HCT116 (cell line): ENCODE data around the gene ARMC8. TPM values are rescaled to one million over a fixed set of nuclear protein-coding genes. Genes with fewer than 3 reads are reported as not detected.
"Not testable (repeated sequence)": the region's sequence is repeated elsewhere in the genome, so short reads cannot be mapped to it uniquely, and the experiment has no call there.

Experiments used
- ATAC-seq: fragments of 200-7000 bp; cut with Tn5 transposase; 2 replicates; pipeline ENCODE4 v1.9.1; 2020; ENCODE audit warnings: mild to moderate bottlenecking, moderate library complexity
- BruUV-seq: library from RNA; stranded (reverse); fragments of 400-500 nt; replicated peaks from 2 replicates; lab custom pipeline; 2021; lab: Mats Ljungman, UMichigan
- CTCF ChIA-PET: fragments of 300-600 bp; sonication (Branson Sonifier 250); formaldehyde crosslinking; loops from one replicate; lab custom pipeline; 2021; ENCODE audit warnings: antibody characterized with exemption; lab: Charles Lee
- POLR2A ChIA-PET: fragments of 300-600, 350-600 bp; sonication (Branson Sonifier 250); formaldehyde crosslinking; loops from one replicate; lab custom pipeline; 2021; ENCODE audit warnings: antibody characterized with exemption; lab: Charles Lee
- RAD21 ChIA-PET, 2 experiments: fragments of 300-600 bp; sonication (Branson Sonifier 250); formaldehyde crosslinking; loops; one replicate each; lab custom pipeline; 2023; ENCODE audit warnings: low total read pairs in 2 of 2; ENCODE audit not compliant: uncharacterized antibody in 2 of 2, unreplicated experiment in 2 of 2, low non-redundant PET in 1 of 2; lab: Charles Lee
- DNase-seq: peaks from one replicate; pipeline ENCODE4 v3.0.0-alpha.2; 2010; ENCODE audit warnings: low read depth, low spot score
- H2AFZ ChIP-seq: fragments of 200-600 bp; shearing (Covaris generic), sonication (generic); 2 replicates; pipeline ENCODE4 v1.6.1; 2017; ENCODE audit warnings: low read depth, mixed run types, mixed read lengths, antibody characterized with exemption, low read length; ENCODE audit not compliant: poor library complexity, severe bottlenecking
- H3K27ac ChIP-seq: 2 replicates; pipeline ENCODE4 v1.5.1; 2012; ENCODE audit warnings: low read depth, low read length
- H3K27me3 ChIP-seq: fragments of 200-600 bp; sonication (generic); 2 replicates; pipeline ENCODE4 v1.6.1; 2016; ENCODE audit warnings: mixed run types, low read length, mixed read lengths; ENCODE audit not compliant: insufficient read depth
- H3K36me3 ChIP-seq, 2 experiments: fragments of 200-500 bp in 1 of 2; fragments of 200-600 bp in 1 of 2; sonication (Bioruptor generic) in 1 of 2; sonication (generic) in 1 of 2; 2 replicates each; pipeline versions ENCODE4 v1.5.1 to v1.6.1; 2014 to 2016; ENCODE audit warnings: low read length in 2 of 2, inconsistent platforms in 1 of 2, mixed read lengths in 1 of 2, mixed run types in 1 of 2; ENCODE audit not compliant: insufficient read depth in 2 of 2, control insufficient read depth in 1 of 2
- H3K4me1 ChIP-seq, 2 experiments: fragments of 200-600 bp in 1 of 2; sonication (generic) in 1 of 2; 2 replicates each; pipeline versions ENCODE4 v1.5.1 to v1.6.1; 2012 to 2017; ENCODE audit warnings: low read length in 2 of 2, inconsistent platforms in 1 of 2, mild to moderate bottlenecking in 1 of 2, mixed read lengths in 1 of 2, mixed run types in 1 of 2, moderate library complexity in 1 of 2; ENCODE audit not compliant: insufficient read depth in 2 of 2, control insufficient read depth in 1 of 2
- H3K4me2 ChIP-seq: fragments of 200-600 bp; sonication (generic); 2 replicates; pipeline ENCODE4 v1.6.1; 2017; ENCODE audit warnings: mixed run types, low read length, mixed read lengths
- H3K4me3 ChIP-seq, 2 experiments: fragments of 200-600 bp in 1 of 2; sonication (generic) in 1 of 2; replicated peaks in 1 of 2; 2 replicates each; pipeline ENCODE4 v1.5.1; 2011 to 2016; ENCODE audit warnings: low read length in 2 of 2, control low read depth in 1 of 2, low read depth in 1 of 2, mild to moderate bottlenecking in 1 of 2, mixed read lengths in 1 of 2, mixed run types in 1 of 2
- H3K79me2 ChIP-seq: fragments of 200-600 bp; sonication (generic); 2 replicates; pipeline ENCODE4 v1.6.1; 2017; ENCODE audit warnings: mild to moderate bottlenecking, mixed run types, low read length, moderate library complexity, mixed read lengths; ENCODE audit not compliant: insufficient read depth
- H3K9ac ChIP-seq: fragments of 200-600 bp; sonication (generic); 2 replicates; pipeline ENCODE4 v1.6.1; 2016; ENCODE audit warnings: low read length, mixed read lengths
- H3K9me2 ChIP-seq: fragments of 200-600 bp; sonication (generic), shearing (Covaris generic); 2 replicates; pipeline ENCODE4 v1.6.1; 2017; ENCODE audit warnings: mixed run types, mild to moderate bottlenecking, moderate library complexity; ENCODE audit not compliant: insufficient read depth
- H3K9me3 ChIP-seq, 2 experiments: fragments of 200-500 bp in 1 of 2; fragments of 200-600 bp in 1 of 2; sonication (Bioruptor generic) in 1 of 2; sonication (generic) in 1 of 2; 2 replicates each; pipeline ENCODE4 v1.6.1; 2014 to 2017; ENCODE audit warnings: low read length in 2 of 2, mixed read lengths in 2 of 2, inconsistent platforms in 1 of 2, low read depth in 1 of 2, mild to moderate bottlenecking in 1 of 2, mixed run types in 1 of 2, moderate library complexity in 1 of 2; ENCODE audit not compliant: control insufficient read depth in 1 of 2, insufficient read depth in 1 of 2
- H4K20me1 ChIP-seq: fragments of 200-600 bp; sonication (generic), shearing (Covaris generic); 2 replicates; pipeline ENCODE4 v1.6.1; 2017; ENCODE audit warnings: mixed run types, mild to moderate bottlenecking, moderate library complexity; ENCODE audit not compliant: insufficient read depth
- ATF3 ChIP-seq: IDR thresholded peaks from 2 replicates; pipeline ENCODE4 v1.6.1; 2012
- CBX3 ChIP-seq: IDR thresholded peaks from 2 replicates; pipeline ENCODE4 v1.6.1; 2012; ENCODE audit warnings: low read depth
- ELF1 ChIP-seq: IDR thresholded peaks from 2 replicates; pipeline ENCODE4 v1.6.1; 2012; ENCODE audit warnings: low read depth, borderline replicate concordance
- JUND ChIP-seq: IDR thresholded peaks from 2 replicates; pipeline ENCODE4 v1.6.1; 2012
- MAX ChIP-seq: IDR thresholded peaks from 2 replicates; pipeline ENCODE4 v1.6.1; 2012
- SP1 ChIP-seq: IDR thresholded peaks from 2 replicates; pipeline ENCODE4 v1.6.1; 2012; ENCODE audit warnings: low read depth
- SRF ChIP-seq: IDR thresholded peaks from 2 replicates; pipeline ENCODE4 v1.6.1; 2012; ENCODE audit warnings: low read depth
- YY1 ChIP-seq: IDR thresholded peaks from 2 replicates; pipeline ENCODE4 v1.6.1; 2011; ENCODE audit warnings: low read length, low read depth, moderate library complexity, mild to moderate bottlenecking; ENCODE audit not compliant: insufficient replicate concordance; ENCODE audit errors: extremely low read depth
- ZNF274 ChIP-seq: fragments of 200-500 bp; sonication (Bioruptor generic); IDR thresholded peaks from 2 replicates; pipeline ENCODE4 v1.6.1; 2014; ENCODE audit warnings: mild to moderate bottlenecking, low read depth, low read length, inconsistent platforms
- intact Hi-C: fragments of 100-400 bp; cut with micrococcal nuclease; formaldehyde crosslinking; loops from 2 replicates; pipeline ENCODE4 v1.10.0; 2022
- total RNA-seq: library from RNA; stranded (reverse); gene quantifications from one replicate; pipeline ENCODE4 v1.2.1, GENCODE V29; 2021; ENCODE audit not compliant: unreplicated experiment

The ARMC8 gene
- total RNA-seq, 1 experiment from 2014 or later, result 36.2 TPM

GRCh38 chr3:138140940-138141339, 46.2 kb upstream of the ARMC8 start:
- Histone ChIP-seq H2AFZ (no peak overlapping the region), H3K4me3 (no peak overlapping the region), H3K4me1 (no peaks in the 10 kb centered on the region), H3K9ac (no peak overlapping the region), H4K20me1 (no peaks in the 10 kb centered on the region), H3K27ac (no peak overlapping the region), H3K79me2 (no peaks in the 10 kb centered on the region), H3K36me3 (no peaks in the 10 kb centered on the region), H3K9me2 (no peaks in the 10 kb centered on the region), H3K4me2 (no peak overlapping the region)
- POLR2A ChIA-PET, result no interaction called here
- RAD21 ChIA-PET, result no interaction called here
- BruUV-seq, result no TSS peak
- CTCF ChIA-PET, result no interaction called here
- intact Hi-C loops, result no loop called here
- TF ChIP-seq ZNF274 (no peak), ATF3 (no peak), ELF1 (no peak), YY1 (no peak), SP1 (no peak), MAX (no peak), CBX3 (no peak), SRF (no peak), JUND (no peak)
- TF ChIP-seq, all 23 proteins: peak for 0
- ATAC-seq, result no peak
- H3K9me3 ChIP-seq, result no peaks in the 10 kb centered on the region
- no peak for DNase-seq
- H3K27me3 ChIP-seq, result no peaks in the 10 kb centered on the region

- H3K9ac ChIP-seq, H3K4me2 ChIP-seq, H3K27me3 ChIP-seq, H4K20me1 ChIP-seq, H3K4me1 ChIP-seq, BruUV-seq, DNase-seq, H3K79me2 ChIP-seq, CTCF ChIA-PET, H3K9me2 ChIP-seq, intact Hi-C loops, H3K36me3 ChIP-seq, H3K27ac ChIP-seq, H3K4me3 ChIP-seq, H2AFZ ChIP-seq, POLR2A ChIA-PET, RAD21 ChIA-PET, H3K9me3 ChIP-seq, ATAC-seq: not testable (repeated sequence)
Observed at GRCh38 chr3:138142181-138142580, 44.9 kb upstream of the ARMC8 start.
